Kidney (tissue), 14 donors: ENCODE data around the gene CCDC184. TPM values are rescaled to one million over a fixed set of nuclear protein-coding genes. Genes with fewer than 3 reads are reported as not detected.

Experiments used
- DNase-seq, 5 donors: peaks; one replicate each; pipeline ENCODE4 v3.0.0-alpha.2; 2013 to 2020
- FAIRE-seq: peaks from 2 replicates; lab custom pipeline; 2012; peaks lifted over from hg19 to GRCh38; lab: Jason Lieb, UNC
- H3K27ac ChIP-seq, 2 donors: one replicate each; pipeline ENCODE4 v1.7.0; 2013; ENCODE audit warnings: low read depth in 2 of 2, low read length in 2 of 2, inconsistent platforms in 1 of 2
- H3K27me3 ChIP-seq: one replicate; pipeline ENCODE4 v1.7.1; 2013; ENCODE audit warnings: low read length, inconsistent platforms; ENCODE audit not compliant: control insufficient read depth, insufficient read depth
- H3K36me3 ChIP-seq, 3 donors: one replicate each; pipeline versions ENCODE4 v1.7.0 to v1.7.1; 2013; ENCODE audit warnings: low read length in 3 of 3, control low read depth in 1 of 3, inconsistent platforms in 1 of 3; ENCODE audit not compliant: insufficient read depth in 3 of 3, control insufficient read depth in 2 of 3
- H3K4me1 ChIP-seq, 3 donors: one replicate each; pipeline versions ENCODE4 v1.7.0 to v1.7.1; 2013; ENCODE audit warnings: low read length in 3 of 3, inconsistent platforms in 1 of 3, low read depth in 1 of 3; ENCODE audit not compliant: control insufficient read depth in 2 of 3, insufficient read depth in 2 of 3
- H3K4me3 ChIP-seq, 3 donors: one replicate each; pipeline versions ENCODE4 v1.7.0 to v1.8.1; 2013; ENCODE audit warnings: low read length in 3 of 3, control low read depth in 1 of 3, inconsistent platforms in 1 of 3
- H3K9ac ChIP-seq, 3 donors: one replicate each; pipeline versions ENCODE4 v1.7.0 to v1.7.1; 2013; ENCODE audit warnings: low read length in 3 of 3, control low read depth in 1 of 3, inconsistent platforms in 1 of 3
- H3K9me3 ChIP-seq, 3 donors: one replicate each; pipeline versions ENCODE4 v1.7.0 to v1.7.1; 2013; ENCODE audit warnings: low read length in 3 of 3, control low read depth in 1 of 3, inconsistent platforms in 1 of 3; ENCODE audit not compliant: control insufficient read depth in 2 of 3, insufficient read depth in 1 of 3
- CTCF ChIP-seq: IDR thresholded peaks from 3 replicates; pipeline ENCODE4 v1.5.1; 2012; ENCODE audit warnings: mild to moderate bottlenecking, moderate library complexity, borderline replicate concordance; ENCODE audit not compliant: insufficient read depth; ENCODE audit errors: extremely low read depth
- intact Hi-C: fragments of 100-400 bp; cut with DNase I; formaldehyde crosslinking; loops from one replicate; pipeline ENCODE4 v1.11.1; 2022
- polyA plus RNA-seq: library from polyadenylated mRNA; stranded (reverse); fragments of 350-450 nt; fragmentation: Illumina TruSeq; extraction: RNeasy Lipid Tissue Mini Kit (QIAGEN cat#74804); gene quantifications from one replicate; pipeline ENCODE4 v1.2.3, GENCODE V29; 2014; ENCODE audit warnings: low read depth, low replicate concordance; ENCODE audit not compliant: insufficient read depth
- total RNA-seq: library from RNA; stranded (reverse); fragmentation: NEBNext Ultra II Directional; extraction: Animal tissue kit (Norgen Biotek cat#: 25700); gene quantifications from one replicate; pipeline ENCODE4 v1.2.1, GENCODE V29; 2021
- donor health status: control.
- donor health status: control.
- donor health status: control.
- donor health status: control.
- donor health status: control.
- donor health status: DM: yes; HTN: yes; CAD: no.
- donor health status: Normal renal cell carcinoma (clear cell type).

CCDC184 gene
- total and polyA plus RNA-seq, 2 donors from 2014 or later: 1.7 to 2.0 TPM

GRCh38 chr12:48189331-48190125 is 6.1 kb downstream of the CCDC184 start:
- TF ChIP-seq CTCF: peak; percentile 81
- peak in 4 of 5 donors; percentile 79 to 90 (median 84) for DNase-seq
- Histone ChIP-seq H3K9ac (no peak overlapping the region), H3K36me3 (no peaks in the 10 kb centered on the region), H3K27me3 (peaks cover 5% of the 10 kb centered on the region), H3K27ac (no peak overlapping the region), H3K9me3 (no peaks in the 10 kb centered on the region), H3K4me1 (no peaks in the 10 kb centered on the region), H3K4me3 (no peak overlapping the region)
- FAIRE-seq: peak; percentile 3
- intact Hi-C loops: no loop called here

GRCh38 chr12:48191096-48191495 is 7.7 kb downstream of the CCDC184 start:
- FAIRE-seq (no peak), DNase-seq (no peak)
- no peaks in the 10 kb centered on the region for H3K4me1 ChIP-seq
- no peaks in the 10 kb centered on the region for H3K27me3 ChIP-seq
- no peak overlapping the region for H3K27ac ChIP-seq
- intact Hi-C loops: no loop called here
- no peak overlapping the region for H3K9ac ChIP-seq
- H3K36me3 ChIP-seq: no peaks in the 10 kb centered on the region
- no peak for TF ChIP-seq CTCF
- no peak overlapping the region for H3K4me3 ChIP-seq
- no peaks in the 10 kb centered on the region for H3K9me3 ChIP-seq

- DNase-seq (no peak), FAIRE-seq (no peak)
- Histone ChIP-seq H3K4me3 (no peak overlapping the region), H3K9ac (no peak overlapping the region), H3K27ac (no peak overlapping the region), H3K4me1 (peaks cover 0 to 2% (median 0%) of the 10 kb centered on the region in 3 donors), H3K27me3 (no peaks in the 10 kb centered on the region), H3K9me3 (no peaks in the 10 kb centered on the region), H3K36me3 (no peaks in the 10 kb centered on the region)
- intact Hi-C loops: no loop called here
- no peak for TF ChIP-seq CTCF
These were observed 9.4 kb downstream of the CCDC184 start for GRCh38 chr12:48192861-48193260.
